ENCODE measurements around the gene LRGUK. TPM values are rescaled to one million over a fixed set of nuclear protein-coding genes. Genes with fewer than 3 reads are reported as not detected.

LRGUK gene
- total RNA-seq, 1 donor: 0.72 TPM

DNA sequence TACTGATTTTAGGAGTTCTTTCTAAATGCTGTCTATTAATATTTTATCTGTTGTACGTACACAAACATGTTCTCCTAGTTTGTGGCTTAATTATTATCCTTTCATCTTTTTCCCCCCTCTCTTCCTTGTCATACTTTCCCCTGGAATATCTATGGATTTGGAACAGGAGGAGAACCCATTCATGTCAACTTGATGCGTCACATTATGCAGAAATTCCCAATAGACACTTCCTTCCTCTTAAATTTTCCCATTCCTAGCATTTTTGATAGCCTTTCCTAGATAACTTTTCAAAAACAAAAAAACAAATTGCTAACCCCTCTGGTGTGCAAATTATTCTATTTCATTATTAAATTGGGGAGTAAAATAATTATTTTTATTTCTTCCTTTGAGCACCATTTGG lies 153.4 kb downstream of the LRGUK start:
- H3K79me2 ChIP-seq (ENCODE audit: insufficient read depth, low read length): no peaks in the 10 kb centered on the region
- H2AFZ ChIP-seq (ENCODE audit: low read length): no peak overlapping the region
- H3K36me3 ChIP-seq (ENCODE audit: insufficient read depth, low read length): no peaks in the 10 kb centered on the region
- no peaks in the 10 kb centered on the region for H4K20me1 ChIP-seq (ENCODE audit: insufficient read depth, low read length)
- no peaks in the 10 kb centered on the region for H3K4me1 ChIP-seq (ENCODE audit: insufficient read depth, low read length)
- H3K27me3 ChIP-seq (ENCODE audit: insufficient read depth, low read length): peaks cover 5% of the 10 kb centered on the region
- TF ChIP-seq, protein P1, sequence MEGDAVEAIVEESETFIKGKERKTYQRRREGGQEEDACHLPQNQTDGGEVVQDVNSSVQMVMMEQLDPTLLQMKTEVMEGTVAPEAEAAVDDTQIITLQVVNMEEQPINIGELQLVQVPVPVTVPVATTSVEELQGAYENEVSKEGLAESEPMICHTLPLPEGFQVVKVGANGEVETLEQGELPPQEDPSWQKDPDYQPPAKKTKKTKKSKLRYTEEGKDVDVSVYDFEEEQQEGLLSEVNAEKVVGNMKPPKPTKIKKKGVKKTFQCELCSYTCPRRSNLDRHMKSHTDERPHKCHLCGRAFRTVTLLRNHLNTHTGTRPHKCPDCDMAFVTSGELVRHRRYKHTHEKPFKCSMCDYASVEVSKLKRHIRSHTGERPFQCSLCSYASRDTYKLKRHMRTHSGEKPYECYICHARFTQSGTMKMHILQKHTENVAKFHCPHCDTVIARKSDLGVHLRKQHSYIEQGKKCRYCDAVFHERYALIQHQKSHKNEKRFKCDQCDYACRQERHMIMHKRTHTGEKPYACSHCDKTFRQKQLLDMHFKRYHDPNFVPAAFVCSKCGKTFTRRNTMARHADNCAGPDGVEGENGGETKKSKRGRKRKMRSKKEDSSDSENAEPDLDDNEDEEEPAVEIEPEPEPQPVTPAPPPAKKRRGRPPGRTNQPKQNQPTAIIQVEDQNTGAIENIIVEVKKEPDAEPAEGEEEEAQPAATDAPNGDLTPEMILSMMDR (IDR thresholded peaks at IDR 0.05; ENCODE audit: extremely low read depth, low read depth, low read length): no peak
- H3K9me3 ChIP-seq (ENCODE audit: low read depth, low read length): no peaks in the 10 kb centered on the region
- no peak for DNase-seq (ENCODE audit: insufficient read length, low spot score, missing footprints)
- H3K4me3 ChIP-seq (ENCODE audit: insufficient read depth, low read length): no peak overlapping the region
- no peak overlapping the region for H3K4me2 ChIP-seq (ENCODE audit: insufficient read depth, low read length)
- H3K27ac ChIP-seq (ENCODE audit: low read depth, low read length): no peak overlapping the region

DNA sequence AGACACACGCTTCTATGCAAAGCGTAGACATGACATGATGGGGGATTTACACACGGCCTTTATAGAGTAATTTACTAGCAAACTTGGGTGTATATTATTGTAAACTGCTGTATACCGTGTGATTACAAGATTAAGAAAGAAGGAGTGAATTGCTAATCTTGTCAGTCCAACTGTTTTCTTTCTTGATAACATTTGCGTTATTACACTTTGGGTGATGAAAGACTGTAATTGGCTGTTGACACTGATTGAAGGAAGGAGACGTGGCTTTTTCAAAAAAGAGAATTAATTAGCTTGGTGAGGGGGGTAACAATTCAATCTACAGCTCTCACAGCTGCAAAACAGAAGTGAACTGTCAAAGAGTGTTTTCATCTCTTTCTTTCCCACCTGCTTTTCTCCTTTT lies 156.9 kb downstream of the LRGUK start:
- Histone ChIP-seq H3K4me2 (ENCODE audit: insufficient read depth, low read length) (no peak overlapping the region), H3K27ac (ENCODE audit: low read depth, low read length) (no peak overlapping the region), H4K20me1 (ENCODE audit: insufficient read depth, low read length) (no peaks in the 10 kb centered on the region), H3K4me3 (ENCODE audit: insufficient read depth, low read length) (no peak overlapping the region), H3K36me3 (ENCODE audit: insufficient read depth, low read length) (no peaks in the 10 kb centered on the region), H2AFZ (ENCODE audit: low read length) (no peak overlapping the region), H3K27me3 (ENCODE audit: insufficient read depth, low read length) (peaks cover 6% of the 10 kb centered on the region), H3K9me3 (ENCODE audit: low read depth, low read length) (no peaks in the 10 kb centered on the region), H3K4me1 (ENCODE audit: insufficient read depth, low read length) (no peaks in the 10 kb centered on the region), H3K79me2 (ENCODE audit: insufficient read depth, low read length) (no peaks in the 10 kb centered on the region)
- TF ChIP-seq, protein P1 (IDR thresholded peaks at IDR 0.05; ENCODE audit: extremely low read depth, low read depth, low read length): no peak
- no peak for DNase-seq (ENCODE audit: insufficient read length, low spot score, missing footprints)

- no peak overlapping the region for H3K4me3 ChIP-seq (ENCODE audit: insufficient read depth, low read length)
- H3K9me3 ChIP-seq (ENCODE audit: low read depth, low read length): no peaks in the 10 kb centered on the region
- TF ChIP-seq, protein P1 (IDR thresholded peaks at IDR 0.05; ENCODE audit: extremely low read depth, low read depth, low read length): no peak
- H3K36me3 ChIP-seq (ENCODE audit: insufficient read depth, low read length): no peaks in the 10 kb centered on the region
- H3K27ac ChIP-seq (ENCODE audit: low read depth, low read length): no peak overlapping the region
- no peaks in the 10 kb centered on the region for H4K20me1 ChIP-seq (ENCODE audit: insufficient read depth, low read length)
- H3K4me1 ChIP-seq (ENCODE audit: insufficient read depth, low read length): peaks cover 3% of the 10 kb centered on the region
- no peaks in the 10 kb centered on the region for H3K79me2 ChIP-seq (ENCODE audit: insufficient read depth, low read length)
- no peak overlapping the region for H2AFZ ChIP-seq (ENCODE audit: low read length)
- no peak overlapping the region for H3K4me2 ChIP-seq (ENCODE audit: insufficient read depth, low read length)
- H3K27me3 ChIP-seq (ENCODE audit: insufficient read depth, low read length): peaks cover 6% of the 10 kb centered on the region
- no peak for DNase-seq (ENCODE audit: insufficient read length, low spot score, missing footprints)
These were observed 157.8 kb downstream of the LRGUK start for GRCh38 chr7:134284952-134285351.

DNA sequence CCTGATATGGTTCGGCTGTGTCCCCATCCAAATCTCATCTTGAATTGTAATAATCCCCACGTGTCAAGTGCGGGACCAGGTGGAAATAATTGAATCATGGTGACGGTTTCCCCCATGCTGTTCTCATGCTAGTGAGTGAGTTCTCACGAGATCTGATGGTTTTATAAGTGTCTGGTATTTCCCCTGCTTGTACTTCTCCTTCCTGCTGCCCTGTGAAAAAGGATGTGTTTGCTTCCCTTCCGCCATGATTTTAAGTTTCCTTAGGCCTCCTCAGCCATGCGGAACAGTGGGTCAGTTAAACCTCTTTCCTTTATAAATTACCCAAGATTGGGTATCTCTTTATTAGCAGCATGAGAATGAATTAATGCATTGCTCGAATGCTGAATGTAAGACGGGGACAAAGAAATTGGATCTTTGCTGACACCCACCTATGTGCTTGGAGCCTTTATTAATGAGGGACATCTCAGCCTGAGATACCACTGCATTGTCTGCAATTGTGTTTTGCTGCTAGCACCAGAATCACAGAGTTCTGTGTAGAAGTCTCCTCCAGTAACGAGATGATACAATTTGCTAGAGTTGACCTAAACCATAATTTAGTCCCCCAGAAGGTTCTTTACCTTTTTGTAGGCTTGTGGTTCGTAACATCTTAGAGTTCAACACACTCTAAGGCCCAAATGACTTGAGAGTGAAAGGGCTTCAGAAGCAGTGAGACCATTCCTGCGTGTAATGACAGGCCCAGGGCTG lies 160.9 kb downstream of the LRGUK start:
- no peaks in the 10 kb centered on the region for H3K36me3 ChIP-seq (ENCODE audit: insufficient read depth, low read length)
- DNase-seq (ENCODE audit: insufficient read length, low spot score, missing footprints): no peak
- TF ChIP-seq, protein P1 (IDR thresholded peaks at IDR 0.05; ENCODE audit: extremely low read depth, low read depth, low read length): no peak
- H2AFZ ChIP-seq (ENCODE audit: low read length): no peak overlapping the region
- peaks cover 4% of the 10 kb centered on the region for H3K4me1 ChIP-seq (ENCODE audit: insufficient read depth, low read length)
- H3K4me3 ChIP-seq (ENCODE audit: insufficient read depth, low read length): no peak overlapping the region
- peaks cover 6% of the 10 kb centered on the region for H3K27me3 ChIP-seq (ENCODE audit: insufficient read depth, low read length)
- H3K79me2 ChIP-seq (ENCODE audit: insufficient read depth, low read length): no peaks in the 10 kb centered on the region
- H3K4me2 ChIP-seq (ENCODE audit: insufficient read depth, low read length): no peak overlapping the region
- H3K27ac ChIP-seq (ENCODE audit: low read depth, low read length): no peak overlapping the region
- H3K9me3 ChIP-seq (ENCODE audit: low read depth, low read length): no peaks in the 10 kb centered on the region
- no peaks in the 10 kb centered on the region for H4K20me1 ChIP-seq (ENCODE audit: insufficient read depth, low read length)
